ENCODE data around the gene SALL3. TPM values are rescaled to one million over a fixed set of nuclear protein-coding genes. Genes with fewer than 3 reads are reported as not detected.

The SALL3 gene
- not detected in 2 replicates for total RNA-seq

- no peak for DNase-seq (ENCODE audit: low read depth)
Measured at GRCh38 chr18:78979730-78980278, at the start of gene SALL3. TSS of gene SALL3 (plus strand) at chr18:78979818. CDS start at chr18:78980275, 457 bp downstream.

GRCh38 chr18:78932281-78932680, 47.3 kb upstream of the SALL3 start:
- TF ChIP-seq CTCF (IDR thresholded peaks at IDR 0.05; ENCODE audit: insufficient read depth, low read depth, low read length): no peak
- no peak overlapping the region for H3K4me3 ChIP-seq (ENCODE audit: low read depth, low read length)
- no peak for DNase-seq (ENCODE audit: low read depth)

More at GRCh38 chr18:78979730-78980278, at the start of gene SALL3:
- H3K4me3 ChIP-seq (ENCODE audit: low read depth, low read length): no peak within 1 kb of the TSS
- no peak for TF ChIP-seq CTCF (IDR thresholded peaks at IDR 0.05; ENCODE audit: insufficient read depth, low read depth, low read length)

GRCh38 chr18:78934003-78934402, 45.6 kb upstream of the SALL3 start:
- H3K4me3 ChIP-seq (ENCODE audit: low read depth, low read length): no peak overlapping the region
- TF ChIP-seq CTCF (IDR thresholded peaks at IDR 0.05; ENCODE audit: insufficient read depth, low read depth, low read length): no peak
- no peak for DNase-seq (ENCODE audit: low read depth)

- no peak for DNase-seq (ENCODE audit: low read depth)
- no peak overlapping the region for H3K4me3 ChIP-seq (ENCODE audit: low read depth, low read length)
- TF ChIP-seq CTCF (IDR thresholded peaks at IDR 0.05; ENCODE audit: insufficient read depth, low read depth, low read length): no peak
Measured at GRCh38 chr18:78934551-78935225, 44.9 kb upstream of the SALL3 start.

GRCh38 chr18:78935406-78935805, 44.2 kb upstream of the SALL3 start:
- TF ChIP-seq CTCF (IDR thresholded peaks at IDR 0.05; ENCODE audit: insufficient read depth, low read depth, low read length): no peak
- DNase-seq (ENCODE audit: low read depth): no peak

GRCh38 chr18:78936251-78937005, 43.2 kb upstream of the SALL3 start:
- TF ChIP-seq CTCF (IDR thresholded peaks at IDR 0.05; ENCODE audit: insufficient read depth, low read depth, low read length): no peak
- H3K4me3 ChIP-seq (ENCODE audit: low read depth, low read length): no peak overlapping the region
- DNase-seq (ENCODE audit: low read depth): no peak

More at GRCh38 chr18:78935406-78935805, 44.2 kb upstream of the SALL3 start:
- H3K4me3 ChIP-seq (ENCODE audit: low read depth, low read length): no peak overlapping the region
